H9 (cell line): Measurements from ENCODE around the gene PDE6H. TPM values are rescaled to one million over a fixed set of nuclear protein-coding genes. Genes with fewer than 3 reads are reported as not detected.

ENCODE experiments used
- DNase-seq: peaks from one replicate; pipeline ENCODE4 v3.0.0-alpha.2; 2017
- H2AFZ ChIP-seq: one replicate; pipeline ENCODE4 v1.6.1; 2013; ENCODE audit warnings: mild to moderate bottlenecking, low read length, control low read depth, moderate library complexity
- H2AK5ac ChIP-seq: 2 replicates; pipeline ENCODE4 v1.6.1; 2013; ENCODE audit warnings: low read length, control low read depth, mixed read lengths; ENCODE audit not compliant: insufficient read length
- H2BK120ac ChIP-seq: one replicate; pipeline ENCODE4 v1.6.1; 2013; ENCODE audit warnings: low read depth, mild to moderate bottlenecking, low read length, control low read depth, inconsistent platforms; ENCODE audit not compliant: poor library complexity, severe bottlenecking
- H2BK12ac ChIP-seq: 2 replicates; pipeline ENCODE4 v1.6.1; 2013; ENCODE audit warnings: low read length, control low read depth, mixed read lengths, low read depth; ENCODE audit not compliant: insufficient read length
- H2BK15ac ChIP-seq: 2 replicates; pipeline ENCODE4 v1.6.1; 2013; ENCODE audit warnings: low read depth, low read length, control low read depth
- H2BK20ac ChIP-seq: one replicate; pipeline ENCODE4 v1.6.1; 2013; ENCODE audit warnings: low read depth, mild to moderate bottlenecking, low read length, control low read depth, inconsistent platforms; ENCODE audit not compliant: poor library complexity, severe bottlenecking
- H2BK5ac ChIP-seq: 2 replicates; pipeline ENCODE4 v1.6.1; 2013; ENCODE audit warnings: low read length, control low read depth, mixed read lengths; ENCODE audit not compliant: insufficient read length
- H3K14ac ChIP-seq: 2 replicates; pipeline ENCODE4 v1.6.1; 2013; ENCODE audit warnings: low read length, control low read depth; ENCODE audit not compliant: insufficient read depth
- H3K18ac ChIP-seq: 2 replicates; pipeline ENCODE4 v1.6.1; 2013; ENCODE audit warnings: low read depth, mild to moderate bottlenecking, mixed read lengths, low read length, control low read depth; ENCODE audit not compliant: insufficient read length
- H3K23ac ChIP-seq: 2 replicates; pipeline ENCODE4 v1.6.1; 2013; ENCODE audit warnings: low read length, control low read depth, mixed read lengths, low read depth; ENCODE audit not compliant: insufficient read length
- H3K23me2 ChIP-seq: 2 replicates; pipeline ENCODE4 v1.6.1; 2013; ENCODE audit warnings: low read depth, mild to moderate bottlenecking, mixed read lengths, low read length, control low read depth; ENCODE audit not compliant: insufficient read length, poor library complexity, severe bottlenecking
- H3K27ac ChIP-seq: 2 replicates; pipeline ENCODE4 v1.5.1; 2013; ENCODE audit warnings: low read length, control low read depth, mixed read lengths, low read depth; ENCODE audit not compliant: insufficient read length
- H3K27me3 ChIP-seq: 2 replicates; pipeline ENCODE4 v1.6.1; 2013; ENCODE audit warnings: low read length, control low read depth, inconsistent platforms; ENCODE audit not compliant: insufficient read depth
- H3K4ac ChIP-seq: 2 replicates; pipeline ENCODE4 v1.6.1; 2013; ENCODE audit warnings: low read depth, mild to moderate bottlenecking, control low read depth, inconsistent platforms, low read length, moderate library complexity
- H3K4me1 ChIP-seq: 2 replicates; pipeline ENCODE4 v1.6.1; 2013; ENCODE audit warnings: low read length, control low read depth, inconsistent platforms; ENCODE audit not compliant: insufficient read depth
- H3K4me2 ChIP-seq: 2 replicates; pipeline ENCODE4 v1.6.1; 2013; ENCODE audit warnings: low read length, control low read depth, mixed read lengths; ENCODE audit not compliant: insufficient read length, insufficient read depth
- H3K56ac ChIP-seq: 2 replicates; pipeline ENCODE4 v1.6.1; 2013; ENCODE audit warnings: low read depth, mild to moderate bottlenecking, mixed read lengths, low read length, control low read depth; ENCODE audit not compliant: insufficient read length
- H3K79me1 ChIP-seq: 2 replicates; pipeline ENCODE4 v1.6.1; 2013; ENCODE audit warnings: low read depth, mild to moderate bottlenecking, moderate library complexity, low read length, control low read depth, inconsistent platforms; ENCODE audit not compliant: insufficient read depth, poor library complexity, severe bottlenecking
- H3K79me2 ChIP-seq: 2 replicates; pipeline ENCODE4 v1.6.1; 2013; ENCODE audit warnings: low read length, control low read depth, inconsistent platforms; ENCODE audit not compliant: insufficient read depth
- H3K9ac ChIP-seq: 2 replicates; pipeline ENCODE4 v1.6.1; 2013; ENCODE audit warnings: low read length, control low read depth, mixed read lengths; ENCODE audit not compliant: insufficient read length; ENCODE audit errors: extremely low read depth
- H3K9me3 ChIP-seq: one replicate; pipeline ENCODE4 v1.6.1; 2013; ENCODE audit warnings: low read depth, low read length, inconsistent platforms; ENCODE audit not compliant: control insufficient read depth
- H3T11ph ChIP-seq: one replicate; pipeline ENCODE4 v1.6.1; 2013; ENCODE audit warnings: mild to moderate bottlenecking, low read length, control low read depth, inconsistent platforms
- H4K20me1 ChIP-seq: one replicate; pipeline ENCODE4 v1.6.1; 2013; ENCODE audit not compliant: control insufficient read depth, insufficient read length, insufficient read depth
- H4K5ac ChIP-seq: 2 replicates; pipeline ENCODE4 v1.6.1; 2013; ENCODE audit warnings: low read depth, mild to moderate bottlenecking, mixed read lengths, low read length, control low read depth; ENCODE audit not compliant: insufficient read length
- H4K8ac ChIP-seq: replicated peaks from 2 replicates; pipeline ENCODE4 v1.6.1; 2013; ENCODE audit warnings: low read length, control low read depth, mixed read lengths, low read depth; ENCODE audit not compliant: insufficient read length
- H4K91ac ChIP-seq: 2 replicates; pipeline ENCODE4 v1.6.1; 2013; ENCODE audit warnings: low read depth, mild to moderate bottlenecking, moderate library complexity, mixed read lengths, low read length, control low read depth; ENCODE audit not compliant: insufficient read length
- H3K27ac Mint-ChIP-seq, 3 experiments: 2 replicates in 2 of 3; 3 replicates in 1 of 3; pipeline ENCODE4 v1.8.0; 2020 to 2021; ENCODE audit warnings: mixed read lengths in 3 of 3, mild to moderate bottlenecking in 1 of 3, moderate library complexity in 1 of 3
- H3K27me3 Mint-ChIP-seq: 2 replicates; pipeline ENCODE4 v1.8.0; 2021; ENCODE audit warnings: low read depth, mild to moderate bottlenecking, moderate library complexity, mixed read lengths
- H3K36me3 Mint-ChIP-seq, 3 experiments: 2 replicates in 2 of 3; 3 replicates in 1 of 3; pipeline ENCODE4 v1.8.0; 2020 to 2021; ENCODE audit warnings: low read depth in 3 of 3, mixed read lengths in 3 of 3; ENCODE audit not compliant: insufficient read depth in 1 of 3
- H3K4me1 Mint-ChIP-seq, 2 experiments: 2 replicates each; pipeline ENCODE4 v1.8.0; 2020; ENCODE audit warnings: mixed read lengths in 2 of 2
- H3K4me3 Mint-ChIP-seq, 2 experiments: 2 replicates in 1 of 2; 3 replicates in 1 of 2; pipeline ENCODE4 v1.8.0; 2020 to 2021; ENCODE audit warnings: mild to moderate bottlenecking in 2 of 2, mixed read lengths in 2 of 2, moderate library complexity in 1 of 2
- H3K9me3 Mint-ChIP-seq, 2 experiments: 2 replicates in 1 of 2; 3 replicates in 1 of 2; pipeline ENCODE4 v1.8.0; 2020; ENCODE audit warnings: mild to moderate bottlenecking in 2 of 2, mixed read lengths in 2 of 2, moderate library complexity in 1 of 2
- WGBS: extraction: QIAGEN DNeasy Blood & Tissue Kit; methylation state at CpG from one replicate; pipeline ENCODE4 v1.1.7; 2013; ENCODE audit warnings: missing lambda C conversion rate, low lambda C conversion rate, mixed read lengths; ENCODE audit not compliant: insufficient read length; ENCODE audit errors: extremely low coverage; 5-methylcytosine and 5-hydroxymethylcytosine counted together
- total RNA-seq: library from RNA; stranded (reverse); gene quantifications from 2 replicates; pipeline ENCODE4 v1.2.1, GENCODE V29; 2021
- TF ChIP-seq, protein P1 (sequence below): fragments of 200-600 bp; sonication (generic); conservative IDR thresholded peaks from 3 replicates; pipeline ENCODE4 v1.8.0; 2021; ENCODE audit warnings: antibody characterized with exemption, mild to moderate bottlenecking

The PDE6H gene
- total RNA-seq, 1 experiment from 2014 or later: not detected

DNA sequence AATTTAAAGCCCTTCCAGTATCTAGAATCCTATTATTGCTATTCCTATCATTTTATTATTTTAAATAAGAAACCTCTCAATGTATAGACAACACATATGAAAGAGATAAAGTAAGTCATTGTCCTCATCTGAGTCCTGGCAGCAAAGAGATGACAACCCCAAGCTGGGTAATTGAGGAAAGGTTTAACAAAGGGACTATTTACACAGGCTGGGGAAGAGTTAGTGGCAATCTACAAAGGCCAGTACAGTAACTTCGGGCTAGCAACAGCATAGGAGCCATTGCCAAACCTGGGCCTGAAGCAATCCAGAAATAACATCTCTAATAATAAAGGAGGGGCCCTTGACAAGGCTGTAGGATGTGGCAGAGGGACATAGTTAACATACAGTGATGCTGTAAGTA, 11.2 kb downstream of the PDE6H start:
- no peak overlapping the region for H4K8ac ChIP-seq
- no peak overlapping the region for H3K4ac ChIP-seq
- H3K18ac ChIP-seq: no peak overlapping the region
- no peak overlapping the region for H2BK5ac ChIP-seq
- Mint-ChIP-seq H3K27me3 (no peaks in the 10 kb centered on the region), H3K36me3 (no peaks in the 10 kb centered on the region), H3K4me3 (no peak overlapping the region), H3K27ac (no peak overlapping the region), H3K4me1 (no peaks in the 10 kb centered on the region), H3K9me3 (no peaks in the 10 kb centered on the region; a peak in 1 of 5 replicates)
- TF ChIP-seq, protein P1, sequence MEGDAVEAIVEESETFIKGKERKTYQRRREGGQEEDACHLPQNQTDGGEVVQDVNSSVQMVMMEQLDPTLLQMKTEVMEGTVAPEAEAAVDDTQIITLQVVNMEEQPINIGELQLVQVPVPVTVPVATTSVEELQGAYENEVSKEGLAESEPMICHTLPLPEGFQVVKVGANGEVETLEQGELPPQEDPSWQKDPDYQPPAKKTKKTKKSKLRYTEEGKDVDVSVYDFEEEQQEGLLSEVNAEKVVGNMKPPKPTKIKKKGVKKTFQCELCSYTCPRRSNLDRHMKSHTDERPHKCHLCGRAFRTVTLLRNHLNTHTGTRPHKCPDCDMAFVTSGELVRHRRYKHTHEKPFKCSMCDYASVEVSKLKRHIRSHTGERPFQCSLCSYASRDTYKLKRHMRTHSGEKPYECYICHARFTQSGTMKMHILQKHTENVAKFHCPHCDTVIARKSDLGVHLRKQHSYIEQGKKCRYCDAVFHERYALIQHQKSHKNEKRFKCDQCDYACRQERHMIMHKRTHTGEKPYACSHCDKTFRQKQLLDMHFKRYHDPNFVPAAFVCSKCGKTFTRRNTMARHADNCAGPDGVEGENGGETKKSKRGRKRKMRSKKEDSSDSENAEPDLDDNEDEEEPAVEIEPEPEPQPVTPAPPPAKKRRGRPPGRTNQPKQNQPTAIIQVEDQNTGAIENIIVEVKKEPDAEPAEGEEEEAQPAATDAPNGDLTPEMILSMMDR: no peak
- H3K27ac ChIP-seq: no peak overlapping the region
- no peaks in the 10 kb centered on the region for H3K9me3 ChIP-seq
- H2BK20ac ChIP-seq: no peak overlapping the region
- H4K91ac ChIP-seq: no peak overlapping the region
- H3K14ac ChIP-seq: no peak overlapping the region
- H3K79me2 ChIP-seq: no peaks in the 10 kb centered on the region
- H2BK15ac ChIP-seq: no peak overlapping the region
- no peaks in the 10 kb centered on the region for H3K4me1 ChIP-seq
- DNase-seq: no peak
- H3K23me2 ChIP-seq: no peaks in the 10 kb centered on the region
- no peak overlapping the region for H2BK12ac ChIP-seq
- no peak overlapping the region for H3K9ac ChIP-seq
- H3K79me1 ChIP-seq: no peaks in the 10 kb centered on the region
- no peaks in the 10 kb centered on the region for H3K27me3 ChIP-seq
- no peak overlapping the region for H3K56ac ChIP-seq
- H4K20me1 ChIP-seq: no peaks in the 10 kb centered on the region
- no peak overlapping the region for H3T11ph ChIP-seq
- H3K23ac ChIP-seq: no peak overlapping the region
- H2AK5ac ChIP-seq: no peak overlapping the region
- H2BK120ac ChIP-seq: no peak overlapping the region
- WGBS: no CpG with 5 or more reads among the region's 1 CpG
- no peak overlapping the region for H3K4me2 ChIP-seq
- H2AFZ ChIP-seq: no peak overlapping the region
- H4K5ac ChIP-seq: no peak overlapping the region
